ENCODE data around the gene SLC7A8.

The SLC7A8 gene

DNA sequence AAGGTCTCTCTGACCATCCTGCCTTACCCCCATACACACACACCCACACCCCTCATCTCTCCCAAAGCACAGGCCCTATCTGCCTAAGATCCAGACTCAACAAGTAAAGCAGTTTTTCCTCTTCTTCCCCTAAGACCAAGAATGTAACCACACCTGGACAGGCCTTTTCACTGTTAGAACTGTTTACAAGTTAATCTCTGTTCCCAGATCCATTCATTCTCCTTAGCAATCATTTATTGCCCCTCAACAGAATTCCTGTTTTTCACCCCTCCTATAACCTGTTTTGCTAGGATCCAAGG is 76.8 kb downstream of the SLC7A8 start (continued):
- TF ChIP-seq MZF1 (tag by site-specific recombination; IDR thresholded peaks at IDR 0.05; ENCODE audit: borderline replicate concordance) (no peak), TCF7L2 (IDR thresholded peaks at IDR 0.05; ENCODE audit: borderline replicate concordance, low read depth, low read length) (no peak)
- TF ChIP-seq, protein P1, sequence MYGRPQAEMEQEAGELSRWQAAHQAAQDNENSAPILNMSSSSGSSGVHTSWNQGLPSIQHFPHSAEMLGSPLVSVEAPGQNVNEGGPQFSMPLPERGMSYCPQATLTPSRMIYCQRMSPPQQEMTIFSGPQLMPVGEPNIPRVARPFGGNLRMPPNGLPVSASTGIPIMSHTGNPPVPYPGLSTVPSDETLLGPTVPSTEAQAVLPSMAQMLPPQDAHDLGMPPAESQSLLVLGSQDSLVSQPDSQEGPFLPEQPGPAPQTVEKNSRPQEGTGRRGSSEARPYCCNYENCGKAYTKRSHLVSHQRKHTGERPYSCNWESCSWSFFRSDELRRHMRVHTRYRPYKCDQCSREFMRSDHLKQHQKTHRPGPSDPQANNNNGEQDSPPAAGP (tag by site-specific recombination; IDR thresholded peaks at IDR 0.05), result no peak

GRCh38 chr14:23105348-23105824 is 78.1 kb downstream of the SLC7A8 start:
- Histone ChIP-seq H3K36me3 (ENCODE audit: control insufficient read depth in 2 of 2, insufficient read depth in 1 of 2, low read length in 2 of 2) (no peaks in the 10 kb centered on the region), H3K4me3 (ENCODE audit: low read depth, low read length) (no peak overlapping the region), H3K4me1 (ENCODE audit: control insufficient read depth, insufficient read depth, low read length) (peaks cover 4% of the 10 kb centered on the region), H3K9me3 (ENCODE audit: control insufficient read depth, insufficient read depth, low read depth, low read length) (no peaks in the 10 kb centered on the region), H3K27ac (ENCODE audit: extremely low read depth, low read depth, low read length) (no peak overlapping the region)
- ChIA-PET POLR2A (no interaction called here), CTCF (no interaction called here)
- TF ChIP-seq ZFP3 (tag by site-specific recombination; IDR thresholded peaks at IDR 0.05; ENCODE audit: low read depth) (no peak), ZNF624 (tag by site-specific recombination; IDR thresholded peaks at IDR 0.05) (no peak), ZNF768 (tag by site-specific recombination; IDR thresholded peaks at IDR 0.05) (no peak), SETDB1 (IDR thresholded peaks at IDR 0.05; ENCODE audit: insufficient read length, low read length) (no peak), ZFP37 (tag by site-specific recombination; IDR thresholded peaks at IDR 0.05) (no peak), ZNF311 (tag by site-specific recombination; IDR thresholded peaks at IDR 0.05; ENCODE audit: borderline replicate concordance) (no peak), ZNF223 (tag by site-specific recombination; IDR thresholded peaks at IDR 0.05) (no peak), ZNF791 (tag by site-specific recombination; IDR thresholded peaks at IDR 0.05) (no peak), KLF16 (tag by site-specific recombination; IDR thresholded peaks at IDR 0.05) (no peak), ZBTB21 (tag by site-specific recombination; IDR thresholded peaks at IDR 0.05) (no peak), PATZ1 (tag by site-specific recombination; IDR thresholded peaks at IDR 0.05) (no peak)
- TF ChIP-seq, protein P2, sequence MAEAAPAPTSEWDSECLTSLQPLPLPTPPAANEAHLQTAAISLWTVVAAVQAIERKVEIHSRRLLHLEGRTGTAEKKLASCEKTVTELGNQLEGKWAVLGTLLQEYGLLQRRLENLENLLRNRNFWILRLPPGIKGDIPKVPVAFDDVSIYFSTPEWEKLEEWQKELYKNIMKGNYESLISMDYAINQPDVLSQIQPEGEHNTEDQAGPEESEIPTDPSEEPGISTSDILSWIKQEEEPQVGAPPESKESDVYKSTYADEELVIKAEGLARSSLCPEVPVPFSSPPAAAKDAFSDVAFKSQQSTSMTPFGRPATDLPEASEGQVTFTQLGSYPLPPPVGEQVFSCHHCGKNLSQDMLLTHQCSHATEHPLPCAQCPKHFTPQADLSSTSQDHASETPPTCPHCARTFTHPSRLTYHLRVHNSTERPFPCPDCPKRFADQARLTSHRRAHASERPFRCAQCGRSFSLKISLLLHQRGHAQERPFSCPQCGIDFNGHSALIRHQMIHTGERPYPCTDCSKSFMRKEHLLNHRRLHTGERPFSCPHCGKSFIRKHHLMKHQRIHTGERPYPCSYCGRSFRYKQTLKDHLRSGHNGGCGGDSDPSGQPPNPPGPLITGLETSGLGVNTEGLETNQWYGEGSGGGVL (tag by site-specific recombination; IDR thresholded peaks at IDR 0.05), result no peak
- TF ChIP-seq, protein P3, sequence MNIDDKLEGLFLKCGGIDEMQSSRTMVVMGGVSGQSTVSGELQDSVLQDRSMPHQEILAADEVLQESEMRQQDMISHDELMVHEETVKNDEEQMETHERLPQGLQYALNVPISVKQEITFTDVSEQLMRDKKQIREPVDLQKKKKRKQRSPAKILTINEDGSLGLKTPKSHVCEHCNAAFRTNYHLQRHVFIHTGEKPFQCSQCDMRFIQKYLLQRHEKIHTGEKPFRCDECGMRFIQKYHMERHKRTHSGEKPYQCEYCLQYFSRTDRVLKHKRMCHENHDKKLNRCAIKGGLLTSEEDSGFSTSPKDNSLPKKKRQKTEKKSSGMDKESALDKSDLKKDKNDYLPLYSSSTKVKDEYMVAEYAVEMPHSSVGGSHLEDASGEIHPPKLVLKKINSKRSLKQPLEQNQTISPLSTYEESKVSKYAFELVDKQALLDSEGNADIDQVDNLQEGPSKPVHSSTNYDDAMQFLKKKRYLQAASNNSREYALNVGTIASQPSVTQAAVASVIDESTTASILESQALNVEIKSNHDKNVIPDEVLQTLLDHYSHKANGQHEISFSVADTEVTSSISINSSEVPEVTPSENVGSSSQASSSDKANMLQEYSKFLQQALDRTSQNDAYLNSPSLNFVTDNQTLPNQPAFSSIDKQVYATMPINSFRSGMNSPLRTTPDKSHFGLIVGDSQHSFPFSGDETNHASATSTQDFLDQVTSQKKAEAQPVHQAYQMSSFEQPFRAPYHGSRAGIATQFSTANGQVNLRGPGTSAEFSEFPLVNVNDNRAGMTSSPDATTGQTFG (tag by site-specific recombination; IDR thresholded peaks at IDR 0.05; ENCODE audit: borderline replicate concordance), result no peak
